Measurements from ENCODE around the gene LEMD2.

Gene LEMD2

GRCh38 chr6:33766921-33767907 is 21.7 kb downstream of the LEMD2 start:
- Mint-ChIP-seq H3K27me3 (ENCODE audit: low read depth) (peaks cover 16% of the 10 kb centered on the region), H3K9me3 (no peaks in the 10 kb centered on the region), H3K27ac (no peak overlapping the region), H3K4me3 (no peak overlapping the region), H3K36me3 (ENCODE audit: low read depth) (peaks cover 2% of the 10 kb centered on the region), H3K4me1 (ENCODE audit: low read depth) (no peaks in the 10 kb centered on the region)

GRCh38 chr6:33765368-33765767 is 23.6 kb downstream of the LEMD2 start:
- Mint-ChIP-seq H3K27ac (no peak overlapping the region), H3K4me1 (ENCODE audit: low read depth) (no peaks in the 10 kb centered on the region), H3K36me3 (ENCODE audit: low read depth) (no peaks in the 10 kb centered on the region), H3K4me3 (no peak overlapping the region), H3K27me3 (ENCODE audit: low read depth) (peaks cover 17% of the 10 kb centered on the region), H3K9me3 (no peaks in the 10 kb centered on the region)

DNA sequence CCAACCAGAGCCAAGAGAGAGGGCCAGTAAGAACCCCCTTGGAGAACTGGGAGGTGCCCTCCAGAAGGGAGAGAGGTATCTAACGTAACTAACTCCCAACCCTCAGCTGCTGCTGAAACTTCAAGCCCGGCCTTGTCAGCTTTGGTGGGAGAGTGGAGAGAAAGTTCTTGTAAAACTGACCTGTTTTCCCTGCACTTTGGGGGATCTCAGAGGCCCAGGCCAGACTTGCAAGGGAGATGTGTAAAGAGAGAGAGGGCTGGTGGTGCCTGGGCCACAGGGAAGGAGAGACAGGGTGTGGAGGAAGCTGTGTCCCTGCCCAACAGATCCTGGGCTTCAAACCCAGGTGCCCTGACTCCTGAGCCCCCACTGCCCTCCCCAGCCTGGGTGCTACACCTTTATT is 24.9 kb downstream of the LEMD2 start:
- no peak overlapping the region for H3K4me3 Mint-ChIP-seq
- no peak overlapping the region for H3K27ac Mint-ChIP-seq

GRCh38 chr6:33763483-33763882 is 25.4 kb downstream of the LEMD2 start:
- Mint-ChIP-seq H3K27me3 (ENCODE audit: low read depth) (peaks cover 16% of the 10 kb centered on the region), H3K36me3 (ENCODE audit: low read depth) (no peaks in the 10 kb centered on the region), H3K4me1 (ENCODE audit: low read depth) (no peaks in the 10 kb centered on the region), H3K27ac (no peak overlapping the region), H3K4me3 (no peak overlapping the region), H3K9me3 (no peaks in the 10 kb centered on the region)

More for the DNA sequence above, 24.9 kb downstream of the LEMD2 start:
- no peaks in the 10 kb centered on the region for H3K9me3 Mint-ChIP-seq
- H3K27me3 Mint-ChIP-seq (ENCODE audit: low read depth) = peaks cover 17% of the 10 kb centered on the region
- H3K36me3 Mint-ChIP-seq (ENCODE audit: low read depth) = no peaks in the 10 kb centered on the region
- no peaks in the 10 kb centered on the region for H3K4me1 Mint-ChIP-seq (ENCODE audit: low read depth)

DNA sequence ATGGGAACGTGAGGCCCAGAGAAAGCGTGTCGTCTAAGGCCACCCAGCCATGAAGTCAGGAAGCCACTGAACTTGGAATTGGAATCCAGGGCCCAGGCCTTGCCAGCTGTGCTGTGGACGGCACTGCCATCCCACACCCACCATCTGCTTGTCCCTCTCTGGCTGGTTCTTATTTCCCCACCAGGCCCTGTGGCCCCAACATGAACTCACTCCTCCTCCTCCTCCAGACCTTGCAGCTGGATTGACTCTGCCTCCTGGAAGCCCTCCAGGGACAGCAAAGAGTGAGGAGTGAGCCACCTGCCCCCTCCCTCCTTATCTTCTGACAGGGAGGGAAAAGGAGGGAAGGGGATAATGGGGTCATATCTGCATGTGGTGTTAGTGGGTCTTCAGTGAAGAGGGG is 26.2 kb downstream of the LEMD2 start:
- Mint-ChIP-seq H3K27me3 (ENCODE audit: low read depth) (peaks cover 14% of the 10 kb centered on the region), H3K9me3 (no peaks in the 10 kb centered on the region), H3K27ac (no peak overlapping the region), H3K36me3 (ENCODE audit: low read depth) (no peaks in the 10 kb centered on the region), H3K4me3 (no peak overlapping the region), H3K4me1 (ENCODE audit: low read depth) (no peaks in the 10 kb centered on the region)

GRCh38 chr6:33761922-33762629 is 26.9 kb downstream of the LEMD2 start:
- Mint-ChIP-seq H3K27me3 (ENCODE audit: low read depth) (peaks cover 9% of the 10 kb centered on the region), H3K9me3 (no peaks in the 10 kb centered on the region), H3K4me1 (ENCODE audit: low read depth) (no peaks in the 10 kb centered on the region), H3K27ac (no peak overlapping the region), H3K4me3 (no peak overlapping the region), H3K36me3 (ENCODE audit: low read depth) (no peaks in the 10 kb centered on the region)

GRCh38 chr6:33761581-33761921 is 27.4 kb downstream of the LEMD2 start:
- H3K4me1 Mint-ChIP-seq (ENCODE audit: low read depth) = no peaks in the 10 kb centered on the region
- no peak overlapping the region for H3K27ac Mint-ChIP-seq
- no peak overlapping the region for H3K4me3 Mint-ChIP-seq
- H3K36me3 Mint-ChIP-seq (ENCODE audit: low read depth) = no peaks in the 10 kb centered on the region
- no peaks in the 10 kb centered on the region for H3K9me3 Mint-ChIP-seq
- peaks cover 9% of the 10 kb centered on the region for H3K27me3 Mint-ChIP-seq (ENCODE audit: low read depth)

- H3K4me3 Mint-ChIP-seq = no peak overlapping the region
- no peak overlapping the region for H3K27ac Mint-ChIP-seq
- no peaks in the 10 kb centered on the region for H3K36me3 Mint-ChIP-seq (ENCODE audit: low read depth)
- no peaks in the 10 kb centered on the region for H3K9me3 Mint-ChIP-seq
- H3K4me1 Mint-ChIP-seq (ENCODE audit: low read depth) = no peaks in the 10 kb centered on the region
- H3K27me3 Mint-ChIP-seq (ENCODE audit: low read depth) = peaks cover 4% of the 10 kb centered on the region
These were observed 28.9 kb downstream of the LEMD2 start for GRCh38 chr6:33759887-33760629.

DNA sequence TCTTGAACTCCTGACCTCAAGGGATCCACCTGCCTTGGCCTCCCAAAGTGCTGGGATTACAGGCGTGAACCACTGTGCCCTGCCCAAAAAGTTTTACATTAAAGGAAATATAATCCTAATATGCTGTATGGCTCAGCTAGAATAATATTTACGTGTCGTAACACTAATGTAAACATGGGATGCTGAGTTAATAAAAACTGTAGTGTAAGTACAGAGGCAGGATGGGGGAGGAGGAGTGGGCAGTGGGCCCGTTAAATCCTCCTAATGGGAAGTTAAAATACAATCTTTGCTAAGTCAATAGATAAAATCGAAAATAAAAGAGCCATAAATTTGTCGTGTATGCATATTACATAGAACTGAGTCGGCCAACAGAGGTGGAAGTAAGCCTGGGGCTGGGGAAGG is 30.1 kb downstream of the LEMD2 start:
- H3K4me3 Mint-ChIP-seq = no peak overlapping the region
- H3K9me3 Mint-ChIP-seq = no peaks in the 10 kb centered on the region
- H3K27me3 Mint-ChIP-seq (ENCODE audit: low read depth) = peaks cover 4% of the 10 kb centered on the region
- no peaks in the 10 kb centered on the region for H3K4me1 Mint-ChIP-seq (ENCODE audit: low read depth)
- H3K27ac Mint-ChIP-seq = no peak overlapping the region
- H3K36me3 Mint-ChIP-seq (ENCODE audit: low read depth) = no peaks in the 10 kb centered on the region

- H3K27ac Mint-ChIP-seq = no peak overlapping the region
- peaks cover 4% of the 10 kb centered on the region for H3K27me3 Mint-ChIP-seq (ENCODE audit: low read depth)
- H3K36me3 Mint-ChIP-seq (ENCODE audit: low read depth) = no peaks in the 10 kb centered on the region
- H3K4me3 Mint-ChIP-seq = no peak overlapping the region
- no peaks in the 10 kb centered on the region for H3K9me3 Mint-ChIP-seq
- no peaks in the 10 kb centered on the region for H3K4me1 Mint-ChIP-seq (ENCODE audit: low read depth)
These were observed 31.0 kb downstream of the LEMD2 start for GRCh38 chr6:33757906-33758305.

- H3K36me3 Mint-ChIP-seq (ENCODE audit: low read depth) = no peaks in the 10 kb centered on the region
These were observed 31.8 kb downstream of the LEMD2 start for GRCh38 chr6:33757113-33757512.

GRCh38 chr6:33756211-33756954 is 32.5 kb downstream of the LEMD2 start:
- no peaks in the 10 kb centered on the region for H3K27me3 Mint-ChIP-seq (ENCODE audit: low read depth)
- H3K4me1 Mint-ChIP-seq (ENCODE audit: low read depth) = no peaks in the 10 kb centered on the region
- H3K4me3 Mint-ChIP-seq = no peak overlapping the region
- H3K36me3 Mint-ChIP-seq (ENCODE audit: low read depth) = no peaks in the 10 kb centered on the region
- no peak overlapping the region for H3K27ac Mint-ChIP-seq
- no peaks in the 10 kb centered on the region for H3K9me3 Mint-ChIP-seq

More at GRCh38 chr6:33757113-33757512, 31.8 kb downstream of the LEMD2 start:
- Mint-ChIP-seq H3K4me1 (ENCODE audit: low read depth) (no peaks in the 10 kb centered on the region), H3K4me3 (no peak overlapping the region), H3K27me3 (ENCODE audit: low read depth) (peaks cover under 1% of the 10 kb centered on the region), H3K9me3 (no peaks in the 10 kb centered on the region), H3K27ac (no peak overlapping the region)

- Mint-ChIP-seq H3K4me1 (ENCODE audit: low read depth) (no peaks in the 10 kb centered on the region), H3K36me3 (ENCODE audit: low read depth) (no peaks in the 10 kb centered on the region), H3K9me3 (no peaks in the 10 kb centered on the region), H3K4me3 (no peak overlapping the region), H3K27me3 (ENCODE audit: low read depth) (no peaks in the 10 kb centered on the region), H3K27ac (no peak overlapping the region)
These were observed 33.7 kb downstream of the LEMD2 start for GRCh38 chr6:33755070-33755869.
